Body of pancreas (tissue), 4 donors: Measurements from ENCODE around the gene ASAH2.

Source experiments
- POLR2A ChIP-seq, 3 donors: fragments of 450-650 bp; IDR thresholded peaks; one replicate each; pipeline ENCODE4 v1.6.1; 2016; ENCODE audit warnings: antibody characterized with exemption in 3 of 3, mild to moderate bottlenecking in 2 of 3
- TF ChIP-seq, protein P1 (sequence below), 7 experiments: fragments of 450-650 bp in 4 of 7; fragments of 200-600 bp in 3 of 7; sonication (generic) in 3 of 7; IDR thresholded peaks; one replicate each; pipeline ENCODE4 v1.5.1; 2016 to 2019; ENCODE audit warnings: antibody characterized with exemption in 7 of 7

DNA sequence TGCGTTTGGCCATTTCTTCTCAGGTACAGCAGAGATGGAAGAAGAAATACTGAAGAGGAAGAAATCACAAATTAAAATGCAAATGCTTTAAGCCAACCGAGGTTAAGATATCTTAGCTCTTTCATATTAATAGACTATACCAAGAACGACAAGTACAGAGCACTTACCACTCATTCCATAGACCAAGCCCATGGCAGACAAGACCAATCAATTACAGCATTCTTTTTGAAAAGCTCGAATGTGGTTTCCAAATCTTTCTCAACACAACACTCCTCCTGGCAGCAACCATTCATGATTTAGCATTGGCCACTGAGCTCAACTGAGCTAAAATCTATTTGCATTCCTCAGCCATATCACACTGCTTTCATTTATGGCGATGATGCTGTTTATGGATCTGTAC, 2.7 kb downstream of the ASAH2 start:
- TF ChIP-seq, protein P1, sequence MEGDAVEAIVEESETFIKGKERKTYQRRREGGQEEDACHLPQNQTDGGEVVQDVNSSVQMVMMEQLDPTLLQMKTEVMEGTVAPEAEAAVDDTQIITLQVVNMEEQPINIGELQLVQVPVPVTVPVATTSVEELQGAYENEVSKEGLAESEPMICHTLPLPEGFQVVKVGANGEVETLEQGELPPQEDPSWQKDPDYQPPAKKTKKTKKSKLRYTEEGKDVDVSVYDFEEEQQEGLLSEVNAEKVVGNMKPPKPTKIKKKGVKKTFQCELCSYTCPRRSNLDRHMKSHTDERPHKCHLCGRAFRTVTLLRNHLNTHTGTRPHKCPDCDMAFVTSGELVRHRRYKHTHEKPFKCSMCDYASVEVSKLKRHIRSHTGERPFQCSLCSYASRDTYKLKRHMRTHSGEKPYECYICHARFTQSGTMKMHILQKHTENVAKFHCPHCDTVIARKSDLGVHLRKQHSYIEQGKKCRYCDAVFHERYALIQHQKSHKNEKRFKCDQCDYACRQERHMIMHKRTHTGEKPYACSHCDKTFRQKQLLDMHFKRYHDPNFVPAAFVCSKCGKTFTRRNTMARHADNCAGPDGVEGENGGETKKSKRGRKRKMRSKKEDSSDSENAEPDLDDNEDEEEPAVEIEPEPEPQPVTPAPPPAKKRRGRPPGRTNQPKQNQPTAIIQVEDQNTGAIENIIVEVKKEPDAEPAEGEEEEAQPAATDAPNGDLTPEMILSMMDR (IDR thresholded peaks at IDR 0.05): no peak
- TF ChIP-seq POLR2A (IDR thresholded peaks at IDR 0.05): no peak
